SIG-M5 (cell line): ENCODE measurements around the gene F2R.
"Not testable (repeated sequence)": the region's sequence is repeated elsewhere in the genome, so short reads cannot be mapped to it uniquely, and the experiment has no call there.

Experiments used
- DNase-seq: peaks from one replicate; lab custom pipeline; 2025; lab: John Stamatoyannopoulos, UW

The F2R gene

DNA sequence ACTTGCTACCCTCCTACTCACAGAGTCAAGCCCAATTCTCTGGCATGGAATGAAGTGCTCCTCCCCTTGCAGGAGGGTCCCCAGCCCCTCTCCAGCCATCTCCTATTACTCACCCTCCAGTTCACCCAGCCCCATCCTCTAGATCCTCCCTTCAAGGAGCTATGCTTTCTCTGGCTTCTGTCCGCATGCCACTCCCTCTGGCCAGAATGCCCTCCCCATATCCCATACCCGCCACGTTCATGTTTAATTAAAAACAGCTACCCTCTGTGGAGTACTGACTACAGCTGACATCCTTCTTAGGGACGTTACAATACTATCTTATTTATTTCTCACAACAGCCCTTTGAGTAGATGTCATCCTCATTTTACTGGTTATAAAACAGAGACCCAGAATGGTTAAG, 3.0 kb downstream of the F2R start:
- DNase-seq = no peak

DNA sequence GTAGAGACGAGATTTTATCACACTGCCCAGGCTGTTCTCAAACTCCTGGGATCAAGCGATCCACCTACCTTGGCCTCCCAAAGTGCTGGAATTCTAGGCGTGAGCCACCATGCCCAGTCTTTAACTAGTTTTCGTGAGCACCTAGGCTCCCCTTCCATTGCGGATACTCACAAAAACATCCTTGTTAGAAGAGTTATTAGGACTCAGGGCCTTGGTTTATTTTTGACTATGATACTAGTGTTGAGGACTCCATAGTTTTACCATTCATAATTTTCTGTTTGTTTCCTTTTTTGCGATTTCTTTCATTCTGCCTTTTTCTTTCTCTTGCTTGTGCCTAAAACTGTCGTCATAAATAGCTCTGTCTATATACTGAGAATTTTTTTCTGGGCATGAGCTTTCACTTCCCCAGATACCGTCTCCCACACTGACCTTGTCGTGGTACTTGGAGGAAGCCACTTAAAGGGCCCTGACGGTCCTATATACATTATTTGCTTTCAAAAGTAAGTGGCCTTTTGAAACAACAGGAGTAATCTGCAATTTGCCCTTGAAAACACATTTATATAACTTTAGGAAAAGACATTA, 5.2 kb downstream of the F2R start:
- no peak for DNase-seq

DNA sequence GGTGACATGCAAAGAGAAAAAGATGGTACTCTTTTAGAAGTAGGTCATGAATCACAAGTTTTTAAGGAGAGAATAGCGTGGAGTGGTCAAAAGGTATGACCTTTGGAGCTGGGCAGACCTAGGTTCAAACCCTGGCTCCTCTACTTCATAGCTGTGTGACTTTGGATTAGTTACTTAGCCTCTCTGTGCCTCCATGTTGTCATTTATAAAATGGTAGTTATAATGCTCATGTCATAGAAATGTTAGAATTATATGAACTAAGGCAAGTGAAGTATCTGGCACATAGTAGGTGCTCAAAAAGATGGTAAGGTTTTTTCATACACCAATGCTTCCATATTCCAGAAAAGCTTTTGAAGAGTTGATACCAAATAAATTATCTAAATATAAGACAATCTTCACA, 7.3 kb downstream of the F2R start:
- DNase-seq = no peak

DNA sequence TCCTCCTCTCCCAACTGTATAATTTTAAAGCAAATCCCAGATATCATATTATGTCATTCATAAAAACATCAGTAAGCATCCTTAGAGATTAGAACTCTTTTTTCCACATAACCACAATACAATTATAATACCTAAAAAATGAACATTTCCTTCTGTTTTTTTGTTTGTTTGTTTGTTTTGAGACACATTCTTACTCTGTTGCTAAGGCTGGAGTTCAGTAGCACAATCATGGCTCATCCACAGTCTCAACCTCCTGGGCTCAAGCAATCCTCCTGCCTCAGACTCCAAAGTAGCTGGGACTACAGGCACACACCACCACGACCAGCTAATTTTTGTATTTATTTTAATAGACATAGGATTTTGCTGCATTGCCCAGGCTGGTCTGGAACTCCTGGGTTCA, 8.0 kb downstream of the F2R start:
- DNase-seq = no peak

DNA sequence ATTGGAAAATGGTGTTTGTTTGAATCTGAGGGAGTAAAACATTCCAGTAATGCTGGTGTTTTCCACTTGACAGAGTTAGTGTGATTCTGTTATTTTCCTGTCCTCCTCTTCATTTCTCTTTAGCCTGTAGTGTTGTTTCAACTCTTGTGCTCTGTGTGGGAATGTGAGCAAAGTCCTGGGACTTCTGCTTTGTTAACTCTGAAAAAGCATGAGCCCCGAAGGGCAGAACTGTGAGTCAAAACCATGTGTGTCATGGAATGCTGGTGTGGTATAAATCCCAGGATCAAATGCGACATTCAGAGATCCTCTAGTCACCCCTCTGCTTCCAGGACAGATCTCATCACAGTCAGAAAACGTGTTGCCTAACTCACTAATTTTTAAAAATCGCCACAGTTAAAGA, 8.9 kb downstream of the F2R start:
- no peak for DNase-seq

DNA sequence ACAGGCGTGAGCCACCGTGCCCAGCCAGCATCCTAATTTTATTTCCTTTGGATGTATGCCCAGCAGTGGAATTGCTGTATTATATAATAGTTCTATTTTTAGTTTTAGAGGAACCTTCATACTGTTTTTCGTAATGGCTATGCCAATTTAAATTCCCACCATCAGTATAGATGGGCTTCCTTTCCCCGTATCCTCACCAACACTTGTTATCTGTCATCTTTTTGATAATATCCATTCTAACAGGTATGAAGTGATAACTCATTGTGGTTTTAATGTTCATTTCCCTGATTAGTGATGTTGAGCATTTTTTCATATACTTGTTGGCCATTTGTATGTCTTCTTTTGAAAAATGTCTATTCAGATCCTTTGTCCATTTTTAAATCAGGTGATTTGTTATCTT, 13.0 kb downstream of the F2R start:
- no peak for DNase-seq

DNA sequence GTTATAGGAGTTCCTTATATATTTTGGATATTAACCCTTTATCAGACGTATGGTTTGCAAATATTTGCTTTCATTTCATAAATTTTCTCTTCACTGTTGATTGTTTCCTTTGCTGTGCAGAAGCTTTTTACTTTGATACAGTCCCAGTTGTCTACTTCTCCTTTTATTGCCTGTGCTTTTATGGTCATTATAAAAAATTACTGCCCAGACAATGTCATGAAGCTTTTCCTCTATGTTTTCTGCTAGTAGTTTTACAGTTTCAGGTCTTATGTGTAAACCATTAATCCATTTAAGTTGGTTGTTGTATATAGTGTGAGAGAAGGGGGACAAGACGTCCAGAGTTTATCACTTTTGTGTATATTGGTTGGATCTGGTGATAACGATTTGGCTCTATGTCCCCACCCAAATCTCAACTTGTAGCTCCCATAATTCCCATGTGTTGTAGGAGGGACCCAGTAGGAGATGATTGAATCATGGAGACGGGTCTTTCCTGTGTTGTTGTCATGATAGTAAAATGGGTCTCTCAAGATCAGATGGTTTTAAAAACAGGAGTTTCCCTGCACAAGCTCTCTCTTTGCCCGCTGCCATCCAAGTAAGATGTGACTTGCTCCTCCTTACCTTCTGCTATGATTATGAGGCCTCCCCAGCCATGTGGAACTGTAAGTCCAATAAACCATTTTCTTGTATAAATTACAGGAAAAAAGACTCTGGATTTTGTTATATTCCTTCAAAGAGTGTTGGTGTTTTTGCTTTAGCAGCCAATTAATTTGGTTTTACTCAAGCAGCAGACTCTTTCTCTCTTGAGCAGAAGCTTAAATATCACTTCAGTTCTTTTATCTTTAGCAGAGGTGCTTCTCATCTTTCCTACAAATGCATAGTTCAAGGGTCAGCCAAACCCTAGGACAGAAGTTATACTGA, 13.7 kb downstream of the F2R start:
- no peak for DNase-seq

DNA sequence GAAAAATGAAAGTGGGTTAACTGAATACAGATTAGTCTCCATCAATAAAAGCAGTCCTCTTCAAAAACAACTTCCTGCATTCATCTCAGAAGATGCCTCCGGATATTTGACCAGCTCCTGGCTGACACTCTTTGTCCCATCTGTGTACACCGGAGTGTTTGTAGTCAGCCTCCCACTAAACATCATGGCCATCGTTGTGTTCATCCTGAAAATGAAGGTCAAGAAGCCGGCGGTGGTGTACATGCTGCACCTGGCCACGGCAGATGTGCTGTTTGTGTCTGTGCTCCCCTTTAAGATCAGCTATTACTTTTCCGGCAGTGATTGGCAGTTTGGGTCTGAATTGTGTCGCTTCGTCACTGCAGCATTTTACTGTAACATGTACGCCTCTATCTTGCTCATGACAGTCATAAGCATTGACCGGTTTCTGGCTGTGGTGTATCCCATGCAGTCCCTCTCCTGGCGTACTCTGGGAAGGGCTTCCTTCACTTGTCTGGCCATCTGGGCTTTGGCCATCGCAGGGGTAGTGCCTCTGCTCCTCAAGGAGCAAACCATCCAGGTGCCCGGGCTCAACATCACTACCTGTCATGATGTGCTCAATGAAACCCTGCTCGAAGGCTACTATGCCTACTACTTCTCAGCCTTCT, 16.6 kb downstream of the F2R start:
- no peak for DNase-seq

DNA sequence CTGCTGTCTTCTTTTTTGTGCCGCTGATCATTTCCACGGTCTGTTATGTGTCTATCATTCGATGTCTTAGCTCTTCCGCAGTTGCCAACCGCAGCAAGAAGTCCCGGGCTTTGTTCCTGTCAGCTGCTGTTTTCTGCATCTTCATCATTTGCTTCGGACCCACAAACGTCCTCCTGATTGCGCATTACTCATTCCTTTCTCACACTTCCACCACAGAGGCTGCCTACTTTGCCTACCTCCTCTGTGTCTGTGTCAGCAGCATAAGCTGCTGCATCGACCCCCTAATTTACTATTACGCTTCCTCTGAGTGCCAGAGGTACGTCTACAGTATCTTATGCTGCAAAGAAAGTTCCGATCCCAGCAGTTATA, 17.1 kb downstream of the F2R start:
- DNase-seq = no peak

DNA sequence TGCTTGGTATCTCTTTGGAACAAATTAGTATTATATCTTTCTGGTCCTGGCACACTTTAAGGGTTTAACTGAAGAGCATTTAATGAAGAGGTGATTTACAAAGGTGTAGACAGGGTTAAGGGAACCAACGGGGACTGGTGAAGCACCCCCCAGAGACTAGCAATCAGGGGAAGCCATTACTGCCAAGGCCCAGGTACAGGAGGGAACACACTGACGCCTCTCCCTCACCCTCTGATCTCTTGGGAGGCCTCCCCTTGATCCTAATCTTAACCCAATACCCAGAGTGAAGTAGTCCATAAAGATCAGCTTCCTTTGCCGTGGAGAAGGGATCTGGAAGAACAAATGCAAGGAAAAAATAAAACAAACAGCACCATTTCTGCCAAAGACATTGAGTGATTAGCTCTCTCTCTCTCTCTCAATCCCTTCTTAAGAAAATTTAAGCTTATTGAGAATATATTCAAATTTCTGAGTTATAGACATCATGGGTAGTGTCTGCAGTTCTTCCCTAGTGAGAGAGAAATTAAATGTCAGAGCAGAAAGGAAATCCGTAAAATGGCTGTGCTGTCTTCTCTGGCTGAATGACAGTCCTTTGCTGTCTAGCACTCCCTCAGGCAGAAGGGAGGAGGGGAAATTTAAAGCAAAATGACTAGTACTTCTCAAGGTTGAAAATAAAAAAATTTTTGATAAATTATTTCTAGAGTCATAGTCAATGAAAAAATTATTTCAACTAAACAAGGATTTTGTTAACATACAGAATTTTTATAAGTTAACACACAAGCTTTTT, 20.0 kb downstream of the F2R start:
- no peak for DNase-seq

DNA sequence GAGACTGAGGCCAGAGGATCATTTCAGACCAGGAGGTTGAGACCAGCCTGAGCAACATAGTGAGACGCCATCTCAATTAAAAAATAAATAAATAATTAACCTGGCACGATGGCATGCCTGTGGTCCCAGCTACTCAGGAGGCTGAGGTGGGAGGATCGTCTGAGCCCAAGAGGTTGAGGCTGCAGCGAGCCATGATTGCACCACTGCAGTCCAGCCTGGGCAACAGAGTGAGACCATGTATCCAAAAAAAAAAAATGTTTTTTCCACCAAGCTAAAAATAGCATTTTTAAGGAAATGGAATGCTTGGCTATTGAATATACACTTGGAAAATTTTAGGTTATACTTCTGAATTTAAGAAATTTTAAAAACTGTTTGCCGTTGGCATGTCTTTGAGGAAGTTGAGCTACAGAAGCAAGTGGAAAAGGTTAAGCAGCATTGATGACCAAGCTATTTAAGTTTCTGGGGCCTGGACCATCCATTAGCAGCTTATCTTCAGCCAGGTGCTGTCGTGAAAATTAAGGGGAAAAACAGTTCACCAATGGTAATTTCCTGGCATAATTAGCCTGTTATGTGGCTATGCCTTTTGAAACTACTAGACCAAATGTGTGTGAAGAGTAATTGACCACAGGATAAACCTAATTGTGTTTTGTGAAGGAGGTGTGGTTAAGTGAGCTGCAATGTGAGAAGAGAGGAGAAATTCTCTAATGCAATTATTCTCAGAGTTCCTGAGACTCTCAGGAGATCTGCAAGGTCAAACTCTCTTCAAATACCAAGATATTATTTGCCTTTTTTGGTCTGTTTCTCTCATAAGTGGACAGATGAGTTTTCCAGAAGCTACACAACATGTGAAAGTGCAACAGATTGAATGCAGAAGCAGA, 21.0 kb downstream of the F2R start:
- DNase-seq = no peak

DNA sequence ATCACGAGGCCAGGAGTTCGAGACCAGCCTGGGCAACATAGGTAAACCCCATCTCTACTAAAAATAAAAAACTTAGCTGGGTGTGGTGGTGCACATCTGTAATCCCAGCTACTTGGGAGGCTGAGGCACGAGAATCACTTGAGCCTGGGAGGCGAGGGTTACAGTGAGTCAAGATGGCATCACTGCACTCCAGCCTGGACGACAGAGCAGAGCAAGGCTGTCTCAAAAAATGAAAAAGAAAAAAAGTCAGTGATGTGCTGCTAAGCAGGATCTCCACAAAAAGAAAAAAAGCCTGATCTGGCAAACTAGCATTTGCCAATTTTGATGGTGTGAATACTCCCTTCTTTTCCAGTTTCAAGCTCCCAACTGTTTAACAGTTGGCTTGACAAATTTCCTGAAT, 21.9 kb downstream of the F2R start:
- no peak for DNase-seq

DNA sequence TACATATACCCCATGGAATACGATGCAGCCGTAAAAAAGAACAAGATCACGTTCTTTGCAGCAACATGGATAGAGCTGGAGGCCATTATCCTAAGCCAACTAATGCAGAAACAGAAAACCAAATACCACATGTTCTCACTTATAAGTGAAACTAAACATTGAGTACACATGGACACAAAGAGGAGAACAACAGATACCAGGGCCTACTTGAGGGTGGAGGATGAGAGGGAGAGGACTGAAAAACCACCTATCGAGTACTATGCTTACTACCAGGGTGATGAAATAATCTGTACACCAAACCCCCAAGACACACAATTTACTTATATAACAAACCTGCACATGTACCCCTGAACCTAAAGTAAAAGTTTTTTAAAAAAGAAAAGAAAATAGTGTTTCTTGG, 25.6 kb downstream of the F2R start:
- DNase-seq = not testable (repeated sequence)

DNA sequence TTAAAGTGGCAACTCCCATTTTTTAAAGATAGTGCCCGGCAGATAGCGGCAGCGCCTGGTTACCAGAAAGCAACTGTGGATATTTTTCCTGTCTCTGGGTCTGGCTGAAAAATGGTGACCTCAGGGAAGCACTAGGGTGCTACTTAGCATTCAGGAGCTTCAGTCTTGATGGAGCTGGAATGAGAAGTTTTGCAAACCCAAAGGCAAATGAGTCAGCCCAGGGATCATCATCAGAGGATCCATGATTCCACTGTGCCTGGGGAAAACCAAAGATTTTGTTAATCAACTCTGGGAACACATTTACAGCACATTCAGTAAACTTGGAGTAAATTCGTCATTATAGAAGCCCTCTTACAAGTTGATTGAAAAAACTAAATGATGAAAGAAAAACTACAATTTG, 26.7 kb downstream of the F2R start:
- DNase-seq = no peak

DNA sequence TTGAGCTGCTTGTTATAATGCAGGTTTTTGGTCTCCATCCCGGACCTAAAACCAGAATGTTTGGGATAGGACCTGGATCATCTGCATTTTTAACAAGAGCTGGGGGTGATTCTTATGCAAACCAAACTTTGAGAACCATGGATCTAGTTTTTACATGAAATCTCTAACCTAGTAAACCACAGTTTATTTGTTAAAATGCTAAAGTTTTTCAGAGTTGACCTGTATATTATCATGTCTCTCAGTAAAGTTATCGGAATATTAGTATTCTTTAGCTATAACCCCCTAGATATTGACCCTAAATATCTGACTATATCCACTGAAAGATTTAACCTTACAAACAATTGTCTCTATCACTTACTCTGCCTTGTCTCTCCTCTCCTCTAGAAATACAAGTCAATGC, 28.7 kb downstream of the F2R start:
- no peak for DNase-seq

DNA sequence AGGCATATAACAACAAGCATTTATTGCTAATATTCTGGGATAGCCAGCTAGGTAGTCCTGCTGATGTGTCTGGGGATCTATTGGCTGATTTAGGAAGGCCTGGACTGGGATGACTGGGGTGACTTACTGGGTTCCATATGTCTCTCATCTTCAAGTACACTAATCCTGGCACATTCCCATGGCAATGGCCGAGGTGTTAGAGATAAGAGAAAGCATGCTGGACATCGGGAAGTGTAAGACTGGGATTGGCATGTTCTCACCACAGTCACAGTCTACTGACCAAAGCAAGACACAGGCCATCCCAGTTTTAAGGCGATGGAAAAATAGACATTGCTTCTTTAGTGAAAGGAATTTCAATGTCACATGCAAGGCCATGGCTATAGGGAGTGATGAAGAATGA, 29.7 kb downstream of the F2R start:
- DNase-seq = no peak

DNA sequence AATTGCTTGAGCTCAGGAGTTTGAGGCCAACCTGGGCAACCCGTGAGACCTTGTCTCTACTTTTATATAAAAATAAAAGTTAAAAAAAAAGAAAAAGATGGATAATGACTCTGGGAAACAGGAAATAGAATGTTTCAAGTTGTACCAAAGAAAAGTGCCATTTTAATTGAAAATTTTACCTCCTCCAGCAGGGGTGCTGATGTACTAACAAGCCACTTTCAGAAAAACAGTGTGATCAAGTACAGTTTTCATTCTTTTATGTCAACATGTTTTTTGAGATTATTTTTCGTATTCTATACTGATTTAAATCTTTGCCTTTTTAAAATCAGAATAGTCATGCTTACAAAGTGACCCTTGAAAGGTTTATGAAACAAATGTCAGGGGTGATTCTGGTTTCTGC, 30.8 kb downstream of the F2R start:
- no peak for DNase-seq

DNA sequence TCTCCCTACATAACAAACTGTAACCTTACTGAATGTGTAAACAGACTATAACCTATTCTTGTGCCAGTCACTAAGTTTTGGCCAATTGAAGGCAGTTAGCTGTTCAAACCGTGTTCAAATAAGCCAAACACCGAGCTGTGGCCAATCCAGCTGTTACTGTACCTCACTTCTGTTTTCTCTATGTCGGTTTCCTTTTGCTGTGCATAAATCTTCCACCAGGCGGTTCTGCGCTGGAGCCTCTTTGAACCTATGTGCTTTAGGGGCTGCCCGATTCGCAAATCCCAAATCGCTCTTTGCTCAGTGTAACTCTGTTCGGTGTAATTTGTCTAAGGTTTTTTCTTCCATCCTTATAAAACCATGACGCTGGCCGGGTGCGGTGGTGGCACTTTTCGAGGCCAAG, 31.8 kb downstream of the F2R start:
- DNase-seq = no peak

DNA sequence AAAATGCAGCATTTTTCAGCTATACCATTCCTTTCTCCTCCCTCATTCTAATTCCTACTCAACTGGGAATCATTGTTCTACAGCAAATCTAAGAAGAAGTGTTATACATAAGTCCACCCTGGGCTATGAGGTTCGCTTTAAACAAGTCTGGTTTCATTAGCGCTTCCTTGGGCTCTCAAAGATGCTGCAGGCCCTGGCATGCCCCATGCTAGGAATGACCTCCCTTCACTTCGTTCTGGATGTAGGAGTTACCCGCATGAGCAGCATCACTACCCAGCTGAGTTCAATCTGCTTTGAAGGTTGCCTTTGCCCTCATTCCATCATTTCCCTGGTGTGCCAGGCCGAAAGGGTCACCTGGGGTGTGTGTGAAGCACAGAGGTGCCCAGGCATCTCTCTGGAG, 35.4 kb downstream of the F2R start:
- DNase-seq = no peak

DNA sequence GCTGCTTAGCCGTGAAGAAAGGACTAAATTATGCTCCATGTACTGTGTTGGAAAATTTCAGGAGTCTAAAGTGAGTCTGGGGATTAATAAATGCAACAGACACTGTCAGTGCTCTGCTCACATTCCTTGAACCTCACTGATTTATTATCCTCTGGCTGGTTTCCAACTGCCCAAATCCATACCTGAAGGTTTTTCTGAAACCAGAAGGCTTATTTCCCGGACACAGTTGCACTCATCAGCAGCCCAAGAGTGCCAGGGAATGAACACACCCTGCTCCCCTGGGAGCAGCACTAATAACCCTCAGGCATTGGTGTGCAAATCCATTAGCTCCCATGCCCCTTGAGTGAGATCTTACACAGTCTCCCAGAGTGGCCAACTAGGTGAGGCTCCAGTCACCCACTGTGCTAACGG, 38.7 kb downstream of the F2R start:
- no peak for DNase-seq

DNA sequence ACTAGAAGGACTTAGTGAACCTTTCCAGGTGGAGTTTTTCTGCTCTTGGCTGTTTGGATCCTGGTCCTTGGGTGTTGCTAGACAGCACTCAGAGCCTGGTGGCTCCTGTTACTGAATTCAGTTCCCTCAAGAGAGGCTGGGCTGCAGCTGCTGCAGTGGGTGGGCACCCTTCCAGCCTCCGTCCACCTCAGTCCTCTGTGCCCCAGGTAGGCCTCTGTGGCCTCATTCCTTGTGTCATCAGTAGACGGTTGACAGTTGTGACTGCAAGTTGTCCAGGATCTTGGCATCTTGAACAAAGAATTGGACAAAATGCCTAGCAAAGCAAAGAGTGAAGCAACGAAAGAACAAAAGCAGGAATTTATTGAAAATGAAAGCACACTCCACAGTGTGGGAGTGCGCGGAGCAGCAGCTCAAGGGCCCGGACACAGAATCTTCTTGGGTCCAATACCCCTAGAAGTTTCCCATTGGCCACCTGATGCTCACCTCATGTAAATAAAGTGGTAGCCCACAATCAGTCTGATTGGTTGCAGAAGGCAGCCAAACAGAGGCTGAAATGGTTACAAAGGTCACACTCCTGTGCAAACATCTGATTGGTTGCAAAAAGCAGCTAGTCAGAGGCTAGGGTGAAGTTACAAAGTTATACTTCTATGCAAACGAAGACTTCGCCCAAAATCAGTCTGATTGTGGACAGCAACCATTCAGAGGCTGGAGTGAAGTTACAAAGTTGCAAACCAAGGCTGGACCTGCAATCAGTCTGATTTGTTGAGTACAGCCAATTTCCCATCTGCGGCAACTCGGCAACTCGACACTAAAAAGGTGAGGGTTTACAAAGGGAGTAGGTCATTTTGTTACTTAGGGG, 40.1 kb downstream of the F2R start:
- DNase-seq = no peak
